Stimulated activated CD4-positive, alpha-beta T cell treated with anti-CD3 and anti-CD28 coated beads, Interleukin-15, amount 100 ng/mL, for 48 hours (primary cell): Measurements from ENCODE around the gene TMCC2.
"Not testable (repeated sequence)": the region's sequence is repeated elsewhere in the genome, so short reads cannot be mapped to it uniquely, and the experiment has no call there.

Experiments used
- DNase-seq, 2 donors: peaks; one replicate each; pipeline ENCODE4 v3.0.0-alpha.2; 2020; ENCODE audit warnings: low read depth in 2 of 2

Gene TMCC2, protein sequence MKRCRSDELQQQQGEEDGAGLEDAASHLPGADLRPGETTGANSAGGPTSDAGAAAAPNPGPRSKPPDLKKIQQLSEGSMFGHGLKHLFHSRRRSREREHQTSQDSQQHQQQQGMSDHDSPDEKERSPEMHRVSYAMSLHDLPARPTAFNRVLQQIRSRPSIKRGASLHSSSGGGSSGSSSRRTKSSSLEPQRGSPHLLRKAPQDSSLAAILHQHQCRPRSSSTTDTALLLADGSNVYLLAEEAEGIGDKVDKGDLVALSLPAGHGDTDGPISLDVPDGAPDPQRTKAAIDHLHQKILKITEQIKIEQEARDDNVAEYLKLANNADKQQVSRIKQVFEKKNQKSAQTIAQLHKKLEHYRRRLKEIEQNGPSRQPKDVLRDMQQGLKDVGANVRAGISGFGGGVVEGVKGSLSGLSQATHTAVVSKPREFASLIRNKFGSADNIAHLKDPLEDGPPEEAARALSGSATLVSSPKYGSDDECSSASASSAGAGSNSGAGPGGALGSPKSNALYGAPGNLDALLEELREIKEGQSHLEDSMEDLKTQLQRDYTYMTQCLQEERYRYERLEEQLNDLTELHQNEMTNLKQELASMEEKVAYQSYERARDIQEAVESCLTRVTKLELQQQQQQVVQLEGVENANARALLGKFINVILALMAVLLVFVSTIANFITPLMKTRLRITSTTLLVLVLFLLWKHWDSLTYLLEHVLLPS

DNA sequence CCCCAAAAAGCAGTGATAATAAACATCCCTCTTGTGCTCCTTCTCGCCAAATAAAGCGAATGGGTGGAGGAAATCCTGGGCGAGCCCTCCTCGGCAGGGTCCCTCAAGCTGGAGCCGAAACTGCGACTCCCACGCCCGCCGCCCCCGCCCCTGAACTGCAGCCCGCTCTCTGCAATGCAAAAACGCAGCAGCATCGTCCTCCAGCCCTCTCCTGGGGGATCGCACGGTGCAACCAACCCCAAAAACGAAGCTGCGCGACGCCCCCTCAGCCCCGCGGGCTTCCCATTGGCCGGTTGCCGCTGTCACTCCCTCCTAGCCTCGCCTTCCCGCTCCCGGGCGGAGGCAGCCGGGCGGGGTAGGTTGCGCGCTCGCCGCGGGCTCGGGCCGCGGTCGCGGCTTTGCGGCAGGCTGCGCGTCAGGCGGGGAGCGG lies at the start of gene TMCC2:
TMCC2 (plus strand) TSS at position 363 of the 430 bp plus-strand sequence. CDS start 619 bp downstream, outside the sequence.
- peak; percentile 66 to 82 for DNase-seq

DNA sequence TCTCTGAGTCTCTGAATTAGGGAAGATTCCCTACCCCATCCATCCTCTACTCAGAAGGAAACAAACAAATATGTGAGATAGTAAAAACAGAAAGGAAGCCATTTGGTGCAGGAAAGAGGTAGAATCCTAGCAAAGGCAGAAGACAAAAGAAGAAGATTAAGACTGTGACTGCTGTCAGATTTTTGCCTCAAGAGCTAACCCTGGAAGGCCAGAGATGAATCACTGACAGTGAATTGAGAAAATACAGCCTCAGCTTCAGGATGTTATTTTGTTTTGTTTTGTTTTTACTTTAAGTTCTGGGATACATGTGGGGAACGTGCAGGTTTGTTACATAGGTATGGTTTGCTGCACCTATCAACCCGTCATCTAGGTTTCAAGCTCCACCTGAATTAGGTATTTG lies 47.9 kb upstream of the TMCC2 start:
- no peak for DNase-seq

DNA sequence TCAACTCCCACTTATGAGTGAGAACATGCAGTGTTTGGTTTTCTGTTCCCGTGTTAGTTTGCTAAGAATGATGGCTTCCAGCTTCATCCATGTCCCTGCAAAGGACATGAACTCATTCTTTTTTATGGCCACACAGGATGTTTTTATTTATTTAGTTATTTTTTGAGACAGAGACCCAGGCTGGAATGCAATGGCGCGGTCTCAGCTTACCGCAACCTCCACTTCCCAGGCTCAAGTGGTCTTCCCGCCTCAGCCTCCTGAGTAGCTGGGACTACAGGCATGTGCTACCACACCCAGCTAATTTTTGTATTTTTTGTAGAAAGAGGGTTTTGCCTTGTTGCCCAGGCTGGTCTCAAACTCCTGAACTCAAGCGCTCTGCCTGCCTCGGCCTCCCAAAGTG lies 47.4 kb upstream of the TMCC2 start:
- DNase-seq, result not testable (repeated sequence)

DNA sequence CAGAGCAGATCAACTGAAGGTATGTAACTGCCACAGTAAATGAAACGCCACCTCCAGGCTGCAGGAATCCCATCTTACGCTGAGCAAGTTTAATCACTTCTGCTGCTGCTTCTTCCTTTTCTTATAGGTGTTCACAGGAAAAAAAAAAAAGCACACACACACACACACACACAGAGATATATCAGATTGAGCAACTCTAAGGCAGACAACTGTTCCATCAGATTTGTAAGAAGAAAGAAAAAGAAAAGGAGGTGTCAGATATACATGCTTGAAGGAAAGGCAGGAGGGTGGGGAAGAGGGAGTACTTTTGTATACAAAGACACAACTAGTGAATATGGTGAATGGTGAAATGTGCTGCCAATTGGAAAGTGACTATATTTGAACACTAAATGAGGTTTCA lies 44.8 kb upstream of the TMCC2 start:
- DNase-seq, result no peak

DNA sequence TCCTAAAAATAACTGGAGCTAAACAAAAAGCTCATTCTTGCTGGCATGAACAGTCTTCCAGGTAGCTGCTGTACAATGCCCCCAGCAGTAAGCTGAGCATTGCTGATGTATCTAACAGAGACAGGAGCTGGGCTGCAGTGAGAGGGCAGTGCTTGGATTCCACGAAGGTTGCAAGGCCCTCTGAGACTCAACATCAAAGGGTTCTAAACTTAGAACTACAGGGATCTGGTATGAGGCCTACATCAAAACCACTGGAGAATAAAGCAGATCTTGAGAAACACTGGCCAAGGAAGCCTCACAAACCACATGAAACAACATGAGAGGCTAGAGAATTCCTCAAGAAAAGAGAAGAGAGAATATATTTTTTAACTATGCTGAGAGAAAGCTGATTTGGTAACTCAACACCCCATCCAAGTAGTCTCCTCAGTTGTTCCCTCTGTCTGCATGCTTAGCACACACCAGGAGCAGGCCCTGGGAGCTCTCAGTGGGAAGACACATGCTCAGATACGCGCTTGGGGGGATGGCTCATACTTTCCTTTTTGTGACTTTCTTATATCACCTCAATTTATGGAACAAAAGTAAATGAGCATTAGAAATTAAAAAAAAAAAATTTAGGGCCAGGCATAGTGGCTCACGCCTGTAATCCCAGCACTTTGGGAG lies 43.9 kb upstream of the TMCC2 start:
- DNase-seq, result no peak

DNA sequence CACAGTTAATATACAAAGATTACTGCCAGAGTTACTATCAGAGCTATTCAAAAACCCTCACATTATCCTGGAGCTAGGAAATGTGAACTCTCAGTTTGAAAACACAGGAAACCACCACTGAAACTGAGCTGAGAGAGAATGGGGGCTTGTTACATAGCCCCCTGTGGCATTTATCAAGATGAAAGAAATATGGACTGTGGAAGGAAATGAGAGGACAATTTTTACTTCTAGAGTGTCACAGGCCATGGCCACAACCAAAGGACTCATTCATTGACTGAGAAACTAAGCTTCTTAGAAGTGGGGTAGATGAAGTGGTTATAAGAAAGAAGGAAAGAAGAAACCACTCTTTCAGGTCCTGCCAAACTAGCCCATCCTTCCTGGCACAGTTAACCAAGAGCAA lies 41.6 kb upstream of the TMCC2 start:
- DNase-seq, result no peak

DNA sequence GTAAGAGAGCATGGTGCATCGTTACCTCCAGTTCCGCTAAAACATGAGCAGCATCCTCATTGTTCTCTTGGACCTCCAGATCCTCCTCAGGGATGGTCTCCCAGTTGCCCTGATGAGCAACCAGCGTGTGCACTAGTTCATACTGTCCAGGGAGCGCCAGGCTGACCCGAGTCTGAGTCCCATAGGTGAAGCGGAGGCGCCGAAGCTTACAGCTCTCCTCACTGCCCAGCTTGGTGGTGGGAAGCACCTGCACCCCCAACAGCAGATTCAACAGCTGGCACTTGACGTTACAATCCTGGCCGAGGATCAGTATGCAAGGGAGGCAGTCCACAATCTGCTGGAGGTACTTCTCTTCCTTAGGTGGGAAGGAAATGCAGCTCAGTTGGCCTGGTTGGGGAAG lies 40.3 kb upstream of the TMCC2 start:
- no peak for DNase-seq

DNA sequence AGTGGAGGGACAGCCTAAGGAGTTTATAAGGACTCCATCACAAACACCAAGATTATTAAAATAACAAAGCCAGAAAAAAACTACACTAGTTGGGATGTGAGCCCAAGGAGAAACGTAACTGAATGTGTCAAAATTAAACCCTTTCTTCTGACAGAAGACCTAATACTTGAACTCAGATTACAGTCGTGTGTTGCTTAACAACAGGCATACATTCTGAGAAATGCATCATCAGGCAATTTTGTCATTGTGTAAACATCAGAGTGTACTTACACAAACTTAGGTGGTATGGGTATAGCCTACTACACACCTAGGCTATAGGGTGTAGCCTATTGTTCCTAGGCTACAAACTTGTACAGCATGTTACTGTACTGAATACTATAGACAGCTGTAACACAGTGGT lies 39.6 kb upstream of the TMCC2 start:
- DNase-seq, result no peak

DNA sequence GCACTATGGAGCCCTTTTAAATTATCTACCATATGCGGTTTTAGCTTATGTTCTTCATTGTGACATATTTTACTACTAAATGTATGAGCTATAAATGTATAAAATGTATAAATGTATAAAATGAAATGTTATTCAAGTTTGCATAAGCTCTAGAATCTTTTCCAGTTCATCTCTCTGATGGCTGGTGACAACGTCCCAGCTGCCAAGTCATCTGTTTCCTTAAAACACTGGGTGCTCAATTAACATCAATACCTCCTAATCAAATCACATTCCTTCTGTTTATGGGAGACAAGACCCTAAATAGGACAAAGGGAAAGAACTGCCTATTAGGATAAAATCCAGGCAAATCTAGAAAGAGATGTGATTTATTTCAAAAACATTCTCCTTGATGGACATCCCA lies 39.1 kb upstream of the TMCC2 start:
- DNase-seq, result no peak

DNA sequence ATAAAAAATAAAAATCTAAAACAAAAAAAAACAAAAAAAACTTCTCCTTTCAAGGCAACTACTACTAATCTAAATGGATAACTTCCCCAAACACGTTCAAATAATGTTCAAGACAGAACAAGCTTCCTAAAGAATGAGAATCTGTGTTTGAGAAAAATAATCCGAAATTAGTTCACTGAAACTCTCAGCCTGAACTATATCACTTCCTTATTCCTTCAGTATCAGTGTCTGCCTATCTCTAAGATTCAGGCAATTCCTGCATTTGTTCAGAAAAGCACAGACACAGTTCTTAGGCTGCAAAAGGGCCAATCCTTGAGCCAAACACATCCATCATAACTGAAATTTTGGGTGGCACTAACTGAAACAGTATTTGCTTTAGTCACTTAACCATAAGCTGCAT lies 38.6 kb upstream of the TMCC2 start:
- DNase-seq, result no peak

DNA sequence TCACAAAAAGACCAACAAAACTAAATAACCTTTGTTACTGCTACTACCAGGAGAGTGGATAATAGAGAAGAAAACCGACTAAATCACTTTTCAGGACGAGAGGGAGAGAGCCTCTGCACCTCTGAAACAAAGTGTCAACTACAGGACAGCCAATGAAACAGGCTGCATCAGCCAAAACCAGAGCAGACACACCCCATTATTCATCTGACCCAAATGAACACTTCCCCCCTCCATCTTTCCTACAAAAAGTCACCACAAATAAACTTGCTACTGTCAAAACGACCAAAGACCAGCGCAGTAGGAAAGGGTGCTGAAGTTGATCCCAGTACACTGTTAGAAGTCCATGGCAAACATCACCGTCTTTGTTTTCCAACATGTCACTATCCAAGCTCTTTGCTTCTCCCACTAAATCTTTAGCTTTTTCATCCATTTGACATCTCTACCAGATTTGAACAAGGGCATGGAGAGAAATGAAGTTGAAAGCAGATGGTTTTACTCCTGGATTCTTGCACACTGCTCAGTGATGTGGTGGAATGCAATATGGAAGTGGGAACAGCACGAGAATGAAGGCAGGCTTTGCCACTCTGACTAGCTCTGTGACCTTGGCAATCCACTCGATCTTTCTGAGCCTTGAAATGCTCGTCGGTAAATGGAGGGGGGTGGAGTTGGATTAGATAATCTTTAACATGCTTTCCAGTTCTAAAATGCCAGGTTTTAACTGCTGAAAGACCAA lies 36.7 kb upstream of the TMCC2 start:
- DNase-seq, result no peak

DNA sequence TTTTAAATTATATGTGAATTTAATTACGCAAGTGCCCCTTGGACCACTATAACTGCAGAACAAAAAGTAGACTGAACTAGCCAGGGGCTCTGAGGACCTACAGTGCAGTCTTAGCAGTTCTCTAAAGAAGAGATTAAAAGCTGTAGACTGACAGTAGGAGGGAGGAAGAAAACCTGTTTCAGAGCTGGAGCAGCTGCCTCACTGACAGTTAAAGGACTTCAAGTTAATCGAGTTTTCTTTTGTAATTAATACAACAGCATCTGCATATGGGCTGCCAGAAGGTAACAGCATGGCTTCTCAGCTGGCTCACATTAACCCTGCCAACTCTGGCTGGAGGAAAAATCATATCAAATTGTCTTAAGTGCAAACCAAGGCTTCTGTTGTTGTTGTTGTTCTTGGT lies 36.1 kb upstream of the TMCC2 start:
- no peak for DNase-seq

DNA sequence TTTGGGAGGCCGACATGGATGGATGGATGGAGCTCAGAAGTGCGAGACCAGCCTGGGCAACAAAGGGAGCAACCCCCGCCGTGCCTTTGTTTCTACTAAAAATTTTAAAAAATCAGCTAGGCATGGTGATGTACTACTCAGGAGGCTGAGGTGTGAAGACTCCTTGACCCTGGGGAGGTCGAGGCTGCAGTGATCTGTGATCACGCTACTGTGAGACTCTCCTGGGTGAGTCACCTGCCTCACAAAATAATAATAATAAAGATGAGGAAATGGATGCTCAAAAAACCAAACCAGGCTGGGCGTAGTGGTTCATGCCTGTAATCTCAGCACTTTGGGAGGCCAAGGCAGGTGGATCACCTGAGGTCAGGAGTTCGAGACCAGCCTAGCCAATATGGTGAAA lies 35.5 kb upstream of the TMCC2 start:
- DNase-seq, result no peak

DNA sequence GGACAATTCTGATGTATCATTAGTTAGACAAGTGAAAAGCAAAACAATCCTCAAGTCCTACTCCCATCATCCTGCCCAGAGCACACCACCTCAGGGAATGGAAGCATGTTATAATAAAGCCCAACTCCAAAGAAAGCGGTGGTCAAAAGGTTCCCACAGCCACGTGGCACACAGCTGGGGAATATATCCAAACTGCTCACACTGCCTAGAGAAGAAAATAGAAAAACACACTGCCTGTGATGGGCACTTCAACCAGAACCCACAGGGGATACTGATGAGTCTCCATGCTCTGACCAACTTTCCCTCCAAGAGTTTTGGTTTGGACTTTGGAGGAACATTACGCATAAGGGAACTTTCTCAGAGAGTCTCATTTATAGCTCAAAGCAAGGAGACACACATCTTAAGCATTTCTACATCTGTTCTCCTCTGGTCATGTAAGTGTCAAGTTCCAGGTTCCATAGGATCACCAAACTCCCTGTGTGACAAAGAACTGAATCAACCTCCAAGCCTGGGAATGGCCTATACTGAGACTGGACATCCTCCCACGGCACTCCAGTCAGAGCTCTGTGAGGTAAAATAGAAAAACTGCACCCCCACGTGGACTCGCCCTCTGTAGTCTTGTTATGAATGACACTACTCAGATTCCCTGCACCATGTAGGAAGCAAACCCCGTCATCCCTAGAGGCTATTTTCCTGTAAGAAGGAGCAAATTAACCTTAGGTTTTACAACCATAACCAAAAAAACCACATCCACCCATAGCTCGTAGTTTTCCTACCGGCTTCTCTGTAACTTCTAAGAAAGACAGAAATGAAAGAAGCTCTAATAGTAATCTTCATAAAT lies 28.4 kb upstream of the TMCC2 start:
- peak; percentile 28 to 36 for DNase-seq

DNA sequence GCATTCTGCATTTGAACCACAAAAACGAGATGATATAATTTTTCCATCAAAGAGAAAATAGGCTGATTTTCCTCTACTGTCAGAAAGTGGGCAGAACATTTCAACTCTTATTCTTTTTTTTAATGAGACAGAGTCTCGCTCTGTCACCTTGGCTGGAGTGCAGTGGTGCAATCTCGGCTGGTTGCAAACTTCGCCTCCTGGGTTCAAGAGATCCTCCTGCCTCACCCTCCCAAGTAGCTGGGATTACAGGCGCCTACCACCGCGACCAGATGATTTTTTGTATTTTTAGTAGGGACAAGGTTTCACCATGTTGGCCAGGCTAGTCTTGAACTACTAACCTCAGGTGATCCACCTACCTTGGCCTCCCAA lies 27.8 kb upstream of the TMCC2 start:
- DNase-seq, result peak in 1 of 2 donors; percentile 14

DNA sequence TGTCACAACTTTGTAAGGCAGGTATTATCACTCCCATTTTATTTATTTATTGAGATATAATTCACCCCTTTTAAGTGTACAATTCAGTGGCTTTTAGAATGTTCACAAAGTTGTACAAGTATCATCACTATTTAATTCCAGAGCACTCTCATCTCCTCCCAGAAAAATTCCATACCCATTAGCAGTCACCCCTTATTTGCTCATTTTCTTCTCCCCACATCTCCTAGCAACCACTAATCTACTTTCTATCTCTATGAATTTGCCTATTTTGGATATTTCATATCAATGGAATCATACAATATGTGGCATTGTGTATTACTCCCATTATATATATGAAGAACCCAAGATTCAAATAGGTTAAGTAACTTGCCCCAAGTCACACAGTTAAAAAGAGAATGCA lies 23.2 kb upstream of the TMCC2 start:
- no peak for DNase-seq

DNA sequence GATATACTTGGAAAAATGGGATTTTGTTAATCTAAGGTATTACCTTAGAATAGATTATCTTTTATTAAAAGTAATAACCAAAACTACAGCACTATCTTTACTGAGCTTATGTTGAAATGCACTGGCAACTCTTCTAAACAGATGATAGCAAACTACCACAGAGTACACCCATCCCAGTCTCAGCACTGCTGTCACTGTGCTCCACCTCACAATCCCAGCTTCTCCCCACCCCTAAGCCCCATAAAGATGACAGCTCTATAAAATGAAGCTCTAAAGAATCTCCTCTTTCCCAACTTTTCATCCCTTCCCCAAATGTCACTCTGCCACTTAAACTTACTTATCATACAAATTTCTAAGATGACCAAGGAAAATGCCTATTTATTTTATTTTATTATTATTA lies 22.7 kb upstream of the TMCC2 start:
- no peak for DNase-seq

DNA sequence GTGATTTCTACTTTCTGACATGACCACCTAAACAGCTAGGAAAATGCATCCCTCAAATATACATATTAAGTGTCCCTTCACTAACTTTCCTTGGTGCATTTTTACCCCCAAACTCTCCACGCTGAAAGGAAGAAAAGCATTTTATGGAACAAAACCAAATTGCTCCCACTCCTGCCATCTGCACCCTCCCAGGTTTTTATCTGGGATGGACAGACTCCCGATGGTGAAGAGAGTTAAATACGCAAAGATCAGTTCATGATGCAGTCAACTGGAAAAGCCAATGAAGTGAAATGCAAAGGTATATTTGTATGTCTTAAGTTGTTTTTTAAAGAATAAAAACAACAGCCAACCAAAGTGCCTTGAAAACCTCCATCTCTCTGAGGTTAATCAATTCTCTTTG lies 18.9 kb upstream of the TMCC2 start:
- no peak for DNase-seq

DNA sequence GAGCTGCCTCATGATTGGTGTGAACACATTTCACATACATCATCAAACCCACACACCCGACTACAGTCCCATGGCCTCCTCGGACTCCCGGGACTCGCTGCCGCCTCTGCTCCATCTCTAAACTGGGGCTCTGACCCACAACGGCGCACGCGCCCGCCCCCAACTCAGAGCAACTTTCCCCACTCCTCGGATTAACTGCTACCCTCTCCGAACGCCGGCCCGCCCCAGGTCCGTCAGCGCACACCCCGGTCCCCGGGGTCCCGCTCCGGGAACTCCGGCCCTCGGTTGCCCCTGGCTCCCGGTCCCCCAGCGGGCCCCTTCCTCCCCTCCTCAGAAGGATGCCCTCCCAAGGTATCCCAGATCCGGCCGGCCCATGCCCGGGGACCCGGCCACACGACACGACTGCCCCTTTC lies 17.0 kb upstream of the TMCC2 start:
- DNase-seq, result no peak

DNA sequence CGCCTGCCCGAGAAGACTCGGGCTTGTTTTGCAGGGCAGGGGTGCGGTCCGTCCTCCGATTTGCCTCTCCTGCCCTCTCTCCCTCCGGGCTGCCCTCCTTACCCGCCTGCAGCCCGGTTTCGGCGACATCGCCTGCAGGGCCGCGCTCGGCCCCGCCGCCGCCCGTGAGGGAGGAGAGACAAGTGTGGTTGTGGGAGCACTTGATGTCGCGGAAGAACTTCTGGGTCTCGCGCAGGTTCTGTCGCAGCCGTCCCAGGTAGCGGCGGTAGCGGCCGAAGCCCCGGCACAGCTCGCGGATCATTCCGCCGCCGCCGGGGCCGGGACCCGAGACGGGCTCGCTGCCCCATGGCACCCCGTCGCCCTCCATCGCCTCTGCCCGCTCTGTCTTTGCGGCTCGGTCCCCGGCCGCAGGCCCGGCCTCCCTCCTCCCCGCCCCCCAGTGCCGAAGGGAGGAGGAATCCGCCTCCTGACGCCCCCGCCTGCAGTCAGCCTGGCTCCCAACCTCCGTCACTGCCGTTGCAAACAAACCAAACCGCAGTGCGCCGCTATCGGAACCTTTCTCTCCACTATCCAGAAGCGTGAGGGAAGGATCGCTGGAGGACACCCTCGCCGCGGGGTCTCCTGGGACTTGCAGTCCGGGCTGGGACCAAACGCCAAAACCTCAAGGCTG lies 16.4 kb upstream of the TMCC2 start, which contains the start of gene DSTYK:
DSTYK (minus strand) TSS at position 534 of the 670 bp plus-strand sequence; CDS start at position 367, 167 bp downstream.
- peak; percentile 89 to 91 for DNase-seq
